Epithelial cell of proximal tubule (primary cell): Measurements from ENCODE around the gene ANKLE1. TPM values are rescaled to one million over a fixed set of nuclear protein-coding genes. Genes with fewer than 3 reads are reported as not detected.

Experiments used
- DNase-seq: peaks from one replicate; pipeline ENCODE4 v3.0.0-alpha.2; 2011; ENCODE audit warnings: low read depth
- H3K4me3 ChIP-seq: 2 replicates; pipeline ENCODE4 v1.5.1; 2011; ENCODE audit warnings: low read depth, mild to moderate bottlenecking, low read length
- total RNA-seq: library from RNA; depleted of rRNA; stranded (reverse); fragments of >200 nt; gene quantifications from 2 replicates; pipeline ENCODE4 v1.2.3, GENCODE V29; 2015
- TF ChIP-seq, protein P1 (sequence below): conservative IDR thresholded peaks from 2 replicates; pipeline ENCODE4 v1.5.1; 2012; ENCODE audit warnings: low read depth, mild to moderate bottlenecking, low read length

The ANKLE1 gene
- total RNA-seq, 1 donor from 2014 or later = 4.1 TPM

GRCh38 chr19:17325133-17325532, 43.4 kb downstream of the ANKLE1 start:
- DNase-seq = no peak
- no peak overlapping the region for H3K4me3 ChIP-seq
- TF ChIP-seq, protein P1, sequence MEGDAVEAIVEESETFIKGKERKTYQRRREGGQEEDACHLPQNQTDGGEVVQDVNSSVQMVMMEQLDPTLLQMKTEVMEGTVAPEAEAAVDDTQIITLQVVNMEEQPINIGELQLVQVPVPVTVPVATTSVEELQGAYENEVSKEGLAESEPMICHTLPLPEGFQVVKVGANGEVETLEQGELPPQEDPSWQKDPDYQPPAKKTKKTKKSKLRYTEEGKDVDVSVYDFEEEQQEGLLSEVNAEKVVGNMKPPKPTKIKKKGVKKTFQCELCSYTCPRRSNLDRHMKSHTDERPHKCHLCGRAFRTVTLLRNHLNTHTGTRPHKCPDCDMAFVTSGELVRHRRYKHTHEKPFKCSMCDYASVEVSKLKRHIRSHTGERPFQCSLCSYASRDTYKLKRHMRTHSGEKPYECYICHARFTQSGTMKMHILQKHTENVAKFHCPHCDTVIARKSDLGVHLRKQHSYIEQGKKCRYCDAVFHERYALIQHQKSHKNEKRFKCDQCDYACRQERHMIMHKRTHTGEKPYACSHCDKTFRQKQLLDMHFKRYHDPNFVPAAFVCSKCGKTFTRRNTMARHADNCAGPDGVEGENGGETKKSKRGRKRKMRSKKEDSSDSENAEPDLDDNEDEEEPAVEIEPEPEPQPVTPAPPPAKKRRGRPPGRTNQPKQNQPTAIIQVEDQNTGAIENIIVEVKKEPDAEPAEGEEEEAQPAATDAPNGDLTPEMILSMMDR = no peak

DNA sequence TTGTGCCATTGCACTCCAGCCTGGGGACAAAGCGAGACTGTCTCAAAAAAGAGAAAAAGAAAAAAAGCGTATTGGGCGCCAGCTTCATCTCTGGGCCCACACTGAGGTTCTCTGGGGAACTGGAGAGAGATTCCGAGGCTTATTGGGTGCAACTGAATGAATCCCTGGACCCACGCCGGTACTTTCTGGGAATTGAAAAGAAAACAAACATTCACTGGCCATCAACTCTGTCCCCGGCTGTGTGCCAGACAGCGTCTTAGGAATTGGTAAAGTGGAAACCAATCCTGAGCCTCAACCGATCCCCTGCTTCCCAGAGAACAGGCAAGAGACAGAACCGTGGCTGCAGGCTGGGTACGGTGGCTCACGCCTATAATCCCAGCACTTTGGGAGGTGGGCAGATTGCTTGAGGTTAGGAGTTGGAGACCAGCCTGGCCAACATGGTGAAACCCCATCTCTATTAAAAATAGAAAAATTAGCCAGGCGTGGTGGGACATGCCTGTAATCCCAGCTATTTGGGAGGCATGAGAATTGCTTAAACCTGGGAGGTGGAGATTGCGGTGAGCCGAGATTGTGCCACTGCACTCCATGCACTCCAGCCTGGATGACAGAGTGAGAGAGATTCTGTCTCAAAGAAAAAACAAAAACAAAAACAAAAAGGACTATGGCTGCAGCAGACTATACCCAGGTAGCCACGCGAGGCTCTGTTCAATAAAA, 44.3 kb downstream of the ANKLE1 start:
- TF ChIP-seq, protein P1 = no peak
- no peak overlapping the region for H3K4me3 ChIP-seq
- DNase-seq = no peak

DNA sequence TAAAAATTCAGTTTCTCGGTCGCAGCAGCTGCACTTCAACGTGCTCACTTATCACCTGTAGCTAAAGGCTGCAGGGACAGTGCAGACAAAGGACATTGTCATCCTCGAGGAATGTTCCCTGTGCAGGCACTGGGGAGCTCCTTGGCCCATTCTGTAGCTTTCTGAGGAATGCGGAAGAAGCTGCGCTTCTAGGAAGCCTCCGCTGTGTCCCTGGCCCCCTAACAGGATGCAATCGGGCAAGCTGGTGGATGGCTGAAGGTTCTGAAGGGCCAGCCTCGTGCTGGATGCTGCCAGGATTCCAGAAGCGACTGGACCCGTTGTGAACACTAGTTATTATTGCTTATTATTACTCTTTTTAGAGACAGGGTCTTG, 44.9 kb downstream of the ANKLE1 start:
- DNase-seq = no peak
- H3K4me3 ChIP-seq = no peak overlapping the region
- TF ChIP-seq, protein P1 = no peak

DNA sequence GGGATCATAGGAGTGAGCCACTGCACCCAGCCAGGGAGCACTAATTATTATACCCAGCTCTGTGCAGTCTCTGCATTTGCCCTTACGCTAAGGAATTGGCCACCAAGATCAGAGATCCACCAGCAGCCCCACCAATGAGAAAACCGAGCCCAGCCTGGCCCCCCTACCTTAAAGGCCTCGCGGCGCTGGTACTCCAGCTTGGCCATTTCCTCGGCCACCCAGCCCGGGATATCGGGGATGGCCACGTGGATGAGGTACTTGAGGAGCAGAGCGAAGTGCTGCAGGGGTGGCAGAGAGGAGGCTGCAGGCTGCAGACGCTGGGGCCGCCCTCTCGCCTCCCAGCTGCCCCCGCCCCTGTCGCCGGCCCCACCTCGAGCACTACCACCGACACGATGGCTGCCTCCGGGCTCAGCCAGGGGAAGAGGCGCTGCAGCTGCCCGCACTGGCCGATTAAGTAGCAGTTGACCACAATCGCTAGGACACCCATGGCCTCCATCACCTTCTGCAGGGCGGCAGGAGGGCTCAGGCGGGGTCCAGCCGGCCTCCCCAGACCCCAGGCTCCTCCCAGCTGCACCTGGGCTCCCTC, 45.5 kb downstream of the ANKLE1 start:
- TF ChIP-seq, protein P1 = no peak
- DNase-seq = no peak
- no peak overlapping the region for H3K4me3 ChIP-seq

DNA sequence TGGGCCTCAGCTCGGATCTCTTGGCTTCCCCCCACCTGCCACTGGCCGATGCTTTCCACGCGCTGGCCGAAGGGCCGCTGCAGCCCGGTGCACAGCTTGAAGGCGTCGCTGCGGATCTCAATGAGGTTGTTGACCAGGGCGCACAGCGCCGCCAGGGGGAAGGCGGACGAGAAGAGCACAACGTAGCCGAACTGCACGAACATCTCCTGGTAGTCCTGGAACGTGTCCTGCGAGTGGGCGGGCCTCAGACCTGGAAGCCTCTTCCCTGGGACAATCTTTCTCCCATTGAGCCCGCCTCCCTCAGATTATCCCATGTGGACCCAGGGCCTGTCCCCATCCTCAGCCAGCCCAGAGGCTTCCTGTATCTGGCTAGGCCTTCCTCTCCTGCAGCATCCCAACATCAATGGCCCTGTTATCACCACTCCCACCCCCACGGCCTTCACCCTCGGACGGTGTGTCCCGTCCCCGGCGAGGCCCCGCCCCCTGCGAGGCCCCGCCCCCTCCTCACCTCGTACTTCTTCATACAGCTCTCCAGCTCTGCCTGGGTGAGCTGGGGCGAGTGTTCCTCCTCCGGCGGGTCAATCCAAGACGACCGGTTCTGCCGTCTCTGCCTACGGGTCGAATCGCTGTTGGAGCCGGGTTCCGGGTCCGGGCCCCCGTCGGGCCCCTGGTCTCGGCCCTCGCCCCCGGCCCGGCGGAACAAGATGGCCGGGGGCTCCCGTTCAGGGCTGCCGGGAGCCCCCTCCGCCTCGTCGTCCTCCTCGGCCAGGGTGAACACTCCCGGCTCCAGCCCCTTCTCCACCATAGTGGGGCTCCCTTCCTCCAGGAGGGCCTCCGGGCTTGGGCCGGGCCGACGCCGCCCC, 46.2 kb downstream of the ANKLE1 start:
- TF ChIP-seq, protein P1 = peak; percentile 24
- H3K4me3 ChIP-seq = peak overlapping the region; percentile 28
- DNase-seq = no peak

GRCh38 chr19:17328517-17329365, 47.0 kb downstream of the ANKLE1 start:
- TF ChIP-seq, protein P1 = no peak
- no peak for DNase-seq
- peak overlapping the region; percentile 28 for H3K4me3 ChIP-seq
